ENCODE results near the gene IL1RAPL1.

The IL1RAPL1 gene

GRCh38 chrX:29870608-29871007, 1283.4 kb downstream of the IL1RAPL1 start:
- DNase-seq (ENCODE audit: low read depth, low spot score) = no peak

DNA sequence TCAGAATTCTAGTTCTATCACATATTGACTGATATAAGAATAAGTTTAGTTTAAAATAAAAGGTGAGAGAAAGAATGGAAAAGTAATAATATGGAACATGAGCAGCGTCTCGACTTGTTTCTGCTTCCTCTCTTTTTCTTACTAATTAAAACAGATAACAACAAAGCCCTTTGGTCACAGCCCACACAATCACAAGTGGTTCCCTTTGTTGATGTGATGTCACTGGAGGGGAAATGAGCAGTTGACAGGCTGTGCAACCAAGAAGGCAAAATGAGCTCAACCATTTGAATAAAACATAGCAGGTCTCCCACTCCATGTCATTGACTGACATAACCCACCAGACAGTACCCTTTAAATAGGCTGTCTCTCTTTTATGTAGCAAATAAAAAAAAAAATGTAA, 1285.6 kb downstream of the IL1RAPL1 start:
- no peak for DNase-seq (ENCODE audit: low read depth, low spot score)

DNA sequence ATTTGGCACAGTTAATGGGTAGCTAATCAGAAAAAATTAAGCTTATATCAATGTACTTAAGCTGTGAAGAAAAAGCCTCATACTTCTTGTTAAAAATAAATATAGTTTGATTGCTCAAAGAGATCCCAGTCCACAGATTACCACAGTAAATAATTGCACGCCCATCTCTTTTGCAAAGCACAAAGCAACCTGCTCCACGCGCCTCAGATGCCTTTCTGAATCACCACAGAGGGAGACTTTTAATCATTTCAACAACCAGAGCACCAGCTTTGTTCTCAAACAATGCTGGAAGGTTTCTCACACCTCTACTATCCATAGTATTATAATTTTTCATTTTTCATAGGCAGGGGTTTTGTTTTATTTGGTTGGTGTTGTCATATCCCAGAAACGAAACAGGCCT, 1289.5 kb downstream of the IL1RAPL1 start:
- no peak for DNase-seq (ENCODE audit: low read depth, low spot score)

DNA sequence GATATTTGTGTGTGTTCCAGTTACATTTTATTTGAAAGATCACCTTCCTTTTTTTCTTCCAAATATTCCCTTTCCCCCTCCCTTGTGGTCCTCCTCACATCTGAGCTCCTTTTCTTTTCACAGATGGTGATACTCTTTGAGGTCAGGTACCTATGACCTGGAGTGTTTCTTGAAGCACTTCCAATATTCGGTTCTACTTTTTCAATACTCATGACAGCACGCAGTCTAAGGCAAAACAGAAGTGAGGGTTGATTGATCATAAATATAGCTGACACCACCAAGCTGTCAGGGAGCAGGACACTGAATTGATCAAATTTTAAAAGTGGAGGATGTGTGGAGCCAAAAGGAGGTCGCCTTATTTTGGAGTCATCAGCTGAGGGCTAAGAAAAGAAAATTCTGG, 1293.7 kb downstream of the IL1RAPL1 start:
- no peak for DNase-seq (ENCODE audit: low read depth, low spot score)

- DNase-seq (ENCODE audit: low read depth, low spot score) = no peak
Measured at GRCh38 chrX:29890004-29890403, 1302.8 kb downstream of the IL1RAPL1 start.

GRCh38 chrX:29890646-29891200, 1303.5 kb downstream of the IL1RAPL1 start:
- DNase-seq (ENCODE audit: low read depth, low spot score) = no peak

DNA sequence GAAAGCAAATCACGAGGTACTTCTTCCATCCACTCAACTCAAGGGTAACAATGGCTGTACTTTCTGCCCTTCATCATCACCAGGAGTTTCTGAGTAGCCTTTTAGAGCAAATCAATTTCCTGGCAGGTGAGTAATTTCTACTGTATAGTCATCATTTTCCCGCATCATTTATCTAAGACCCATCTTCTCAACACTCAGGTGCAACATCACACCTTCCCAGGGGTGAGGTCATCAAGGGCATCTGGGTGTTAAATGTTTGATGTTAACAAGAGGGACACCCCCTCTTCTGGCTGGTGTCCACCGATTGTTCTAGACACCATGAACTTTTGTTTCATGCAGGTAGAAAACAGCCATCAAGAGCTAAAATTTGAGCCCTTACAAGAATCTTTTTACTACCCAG, 1314.8 kb downstream of the IL1RAPL1 start:
- no peak for DNase-seq (ENCODE audit: low read depth, low spot score)

DNA sequence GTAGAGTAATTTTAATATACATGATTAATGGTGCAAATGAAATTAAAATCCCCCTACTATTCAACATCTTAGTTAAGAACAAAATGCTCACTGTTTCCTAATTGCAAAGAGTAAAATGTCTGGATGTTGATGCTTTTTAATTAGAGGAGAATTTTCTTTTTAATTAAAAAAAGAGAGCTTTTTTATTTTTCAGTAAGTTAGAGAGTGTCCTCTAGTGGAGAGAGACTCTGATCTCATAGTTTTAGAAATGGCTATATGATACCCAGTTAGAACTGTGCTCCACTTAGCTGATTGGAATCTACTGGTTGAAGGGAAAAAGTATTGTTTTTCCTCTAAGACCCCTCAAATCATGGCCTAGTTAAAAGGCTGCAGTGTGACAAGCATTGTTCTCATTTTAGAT, 1316.1 kb downstream of the IL1RAPL1 start:
- no peak for DNase-seq (ENCODE audit: low read depth, low spot score)

DNA sequence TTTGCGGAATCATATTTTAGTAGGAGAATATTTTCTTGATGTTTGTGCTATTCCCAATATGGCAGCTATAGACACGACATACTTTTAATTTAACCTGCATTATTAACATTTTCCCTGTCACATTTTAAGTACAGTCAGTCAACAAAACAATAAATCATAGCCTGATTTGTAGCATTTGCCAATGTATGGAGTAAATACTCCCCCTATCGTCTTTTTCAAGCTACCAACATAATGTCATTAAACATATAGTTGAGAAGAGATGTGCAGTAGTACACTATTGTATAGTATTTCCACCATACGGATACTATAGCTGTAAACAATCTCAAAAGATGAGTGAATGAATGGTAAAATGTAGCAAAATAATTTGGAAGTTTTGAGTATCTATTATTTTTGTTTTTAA, 1324.4 kb downstream of the IL1RAPL1 start:
- DNase-seq (ENCODE audit: low read depth, low spot score) = no peak

DNA sequence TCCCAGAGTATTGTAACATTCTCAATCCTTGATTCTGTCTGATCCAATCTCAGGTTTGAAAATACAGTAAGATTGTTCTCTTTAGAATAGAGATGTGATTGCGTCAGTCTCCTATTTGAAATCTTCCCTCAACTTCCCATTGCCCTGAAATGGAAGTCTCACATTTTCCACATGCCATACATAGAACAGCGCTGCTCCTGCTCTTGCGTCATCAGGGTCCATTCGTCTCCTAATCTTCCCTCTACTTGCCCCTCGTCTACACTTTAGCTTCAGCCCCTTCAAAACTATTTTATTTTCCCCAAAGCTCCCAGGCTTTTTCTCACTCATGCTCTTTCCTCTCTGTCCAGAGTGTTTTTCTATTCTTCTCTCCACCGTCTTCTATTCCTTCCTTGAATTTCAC, 1326.4 kb downstream of the IL1RAPL1 start:
- DNase-seq (ENCODE audit: low read depth, low spot score) = no peak

GRCh38 chrX:29922607-29923006, 1335.4 kb downstream of the IL1RAPL1 start:
- DNase-seq (ENCODE audit: low read depth, low spot score) = no peak

GRCh38 chrX:29926056-29926455, 1338.8 kb downstream of the IL1RAPL1 start:
- DNase-seq (ENCODE audit: low read depth, low spot score) = no peak

GRCh38 chrX:29926659-29927058, 1339.4 kb downstream of the IL1RAPL1 start:
- no peak for DNase-seq (ENCODE audit: low read depth, low spot score)

GRCh38 chrX:29935455-29935854, 1348.2 kb downstream of the IL1RAPL1 start:
- no peak for DNase-seq (ENCODE audit: low read depth, low spot score)

DNA sequence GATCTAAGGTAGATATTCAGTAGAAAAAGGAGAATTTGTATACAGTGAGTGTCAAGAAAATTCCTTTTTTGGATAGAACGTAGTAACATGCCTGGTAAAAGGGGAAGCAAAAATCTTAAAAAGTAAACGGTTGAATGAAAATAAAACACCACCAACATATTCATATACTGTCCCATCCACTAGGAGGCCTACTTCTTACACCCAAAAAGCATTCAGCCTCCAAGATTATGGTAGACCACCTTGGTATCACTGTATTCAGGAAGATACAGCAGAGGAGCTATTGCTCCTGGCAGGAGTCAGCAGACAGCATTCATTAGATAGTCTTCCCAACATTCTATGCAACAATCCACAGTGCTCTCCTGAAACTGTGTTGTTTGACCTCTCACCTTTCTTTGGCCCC, 1353.5 kb downstream of the IL1RAPL1 start:
- DNase-seq (ENCODE audit: low read depth, low spot score) = no peak

GRCh38 chrX:29941287-29941686, 1354.0 kb downstream of the IL1RAPL1 start:
- DNase-seq (ENCODE audit: low read depth, low spot score) = no peak

- no peak for DNase-seq (ENCODE audit: low read depth, low spot score)
Measured at GRCh38 chrX:29947225-29947624, 1360.0 kb downstream of the IL1RAPL1 start.

GRCh38 chrX:29948653-29949052, 1361.4 kb downstream of the IL1RAPL1 start:
- DNase-seq (ENCODE audit: low read depth, low spot score) = no peak

DNA sequence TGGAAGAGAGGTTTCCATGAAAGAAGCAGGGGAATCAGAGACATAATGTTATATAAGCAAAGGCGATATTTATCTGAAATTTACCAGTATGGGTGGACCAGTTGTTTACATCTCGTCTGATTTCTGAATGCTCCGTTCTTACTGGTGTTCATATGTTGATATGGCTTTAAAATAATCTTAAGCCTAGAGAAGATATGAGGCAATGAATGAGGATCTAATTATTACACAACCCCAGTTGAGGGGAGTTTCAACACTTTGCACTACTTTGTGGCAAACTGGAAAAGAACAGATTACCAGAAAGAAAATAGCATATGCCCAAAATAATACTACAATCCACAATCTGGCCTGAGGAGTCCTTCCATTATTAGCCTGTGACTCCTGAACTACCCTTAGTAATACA, 1364.8 kb downstream of the IL1RAPL1 start:
- no peak for DNase-seq (ENCODE audit: low read depth, low spot score)

GRCh38 chrX:29962061-29962460, 1374.8 kb downstream of the IL1RAPL1 start:
- DNase-seq (ENCODE audit: low read depth, low spot score) = no peak

GRCh38 chrX:29965634-29966033, 1378.4 kb downstream of the IL1RAPL1 start:
- no peak for DNase-seq (ENCODE audit: low read depth, low spot score)

DNA sequence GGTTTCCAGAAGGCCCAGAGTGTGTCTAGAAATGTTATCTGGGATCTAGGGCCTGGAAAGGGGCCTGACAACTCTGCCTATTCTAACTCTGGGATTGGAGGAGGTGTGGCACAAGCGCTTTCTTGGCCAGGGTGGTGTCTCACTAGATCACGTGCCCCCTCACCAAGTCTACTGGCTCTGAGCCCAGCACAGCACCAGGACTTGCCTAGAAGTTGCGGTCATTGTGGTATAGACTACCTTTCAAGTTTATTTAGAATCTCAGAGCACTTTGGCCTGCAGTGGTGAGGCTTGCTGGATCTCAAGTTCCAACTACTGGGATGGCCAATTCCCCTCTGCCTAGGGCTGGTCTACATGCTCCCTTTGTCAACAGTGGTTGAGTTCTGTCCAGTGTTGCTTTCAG, 1404.8 kb downstream of the IL1RAPL1 start:
- no peak for DNase-seq (ENCODE audit: low read depth, low spot score)

GRCh38 chrX:30005813-30006212, 1418.6 kb downstream of the IL1RAPL1 start:
- no peak for DNase-seq (ENCODE audit: low read depth, low spot score)
